Uterus (tissue), 4 donors: Measurements from ENCODE around the gene FN3KRP. TPM values are rescaled to one million over a fixed set of nuclear protein-coding genes. Genes with fewer than 3 reads are reported as not detected.

Experiments used
- DNase-seq, 2 donors: peaks; one replicate each; pipeline ENCODE4 v3.0.0-alpha.2; 2019 to 2020
- H3K27ac ChIP-seq, 2 donors: fragments of 200-600 bp; sonication (generic); 1 replicate in 1 of 2; 2 replicates in 1 of 2; pipeline ENCODE4 v1.5.1; 2016 to 2018
- H3K27me3 ChIP-seq, 2 donors: fragments of 200-600 bp; sonication (generic); one replicate each; pipeline ENCODE4 v1.5.1; 2018 to 2019; ENCODE audit warnings: control low read depth in 1 of 2
- H3K36me3 ChIP-seq, 2 donors: fragments of 200-600 bp; sonication (generic); one replicate each; pipeline ENCODE4 v1.5.1; 2019; ENCODE audit warnings: control low read depth in 1 of 2
- H3K4me1 ChIP-seq, 2 donors: fragments of 200-600 bp; sonication (generic); one replicate each; pipeline ENCODE4 v1.5.1; 2018 to 2019; ENCODE audit warnings: control low read depth in 1 of 2
- H3K4me3 ChIP-seq, 2 donors: fragments of 200-600 bp; sonication (generic); 1 replicate in 1 of 2; 2 replicates in 1 of 2; pipeline ENCODE4 v1.5.1; 2018 to 2019; ENCODE audit warnings: mild to moderate bottlenecking in 1 of 2
- H3K9me3 ChIP-seq, 2 donors: fragments of 200-600 bp; sonication (generic); one replicate each; pipeline ENCODE4 v1.5.1; 2019; ENCODE audit warnings: control low read depth in 1 of 2
- POLR2A ChIP-seq, 2 donors: fragments of 450-650 bp; IDR thresholded peaks; one replicate each; pipeline ENCODE4 v1.6.1; 2016; ENCODE audit warnings: antibody characterized with exemption in 2 of 2, mild to moderate bottlenecking in 1 of 2, moderate library complexity in 1 of 2
- intact Hi-C: fragments of 100-400 bp; cut with DNase I; formaldehyde crosslinking; loops from one replicate; pipeline ENCODE4 v1.15.1; 2023; ENCODE audit warnings: low total_unique reads
- total RNA-seq, 4 donors: library from RNA; depleted of rRNA in 3 of 4; stranded (reverse); fragments of >200 nt in 3 of 4; gene quantifications; one replicate each; pipeline versions ENCODE4 v1.1.0 to v1.2.4, GENCODE V29; 2014 to 2023
- TF ChIP-seq, protein P1 (sequence below), 4 experiments: fragments of 200-600 bp in 2 of 4; fragments of 450-650 bp in 2 of 4; sonication (generic) in 2 of 4; IDR thresholded peaks; one replicate each; pipeline ENCODE4 v1.5.1; 2016 to 2019; ENCODE audit warnings: antibody characterized with exemption in 4 of 4, mild to moderate bottlenecking in 2 of 4, moderate library complexity in 1 of 4
- donor health status: DM: yes; HTN: yes; CAD: no.

FN3KRP gene
- total RNA-seq, 4 donors from 2014 or later, result 1.2 to 97.6 (median 32.7) TPM

DNA sequence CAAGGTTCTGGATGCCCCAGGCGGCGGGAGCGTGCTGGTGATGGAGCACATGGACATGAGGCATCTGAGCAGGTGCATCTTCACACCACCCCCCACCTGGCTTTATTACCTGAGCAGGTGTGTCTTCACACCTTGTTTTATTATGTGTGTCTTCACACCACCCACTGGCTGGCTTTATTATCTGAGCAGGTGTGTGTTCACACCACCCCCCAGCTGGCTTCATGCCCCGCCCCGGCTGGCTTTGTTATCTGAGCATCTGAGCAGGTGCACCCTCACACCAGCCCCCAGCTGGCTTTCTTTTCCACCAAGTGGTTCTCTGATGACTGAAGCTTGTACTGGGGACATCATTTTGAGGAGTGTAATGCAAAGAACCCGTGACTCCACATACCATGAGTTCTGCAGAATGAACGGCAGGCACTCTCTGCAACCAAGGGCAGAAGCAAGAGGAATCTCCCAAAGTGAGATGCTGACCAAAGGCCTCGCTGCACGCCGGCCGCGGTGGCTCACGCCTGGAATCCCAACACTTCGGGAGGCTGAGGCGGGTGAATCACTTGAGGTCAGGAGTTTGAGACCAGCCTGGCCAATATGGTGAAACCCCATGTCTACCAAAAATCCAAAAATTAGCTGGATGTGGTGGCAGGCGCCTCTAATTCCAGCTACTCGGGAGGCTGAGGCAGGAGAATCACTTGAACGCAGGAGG lies 2.6 kb downstream of the FN3KRP start:
- Histone ChIP-seq H3K27me3 (no peaks in the 10 kb centered on the region), H3K36me3 (no peaks in the 10 kb centered on the region)
- intact Hi-C loops, result no loop called here

DNA sequence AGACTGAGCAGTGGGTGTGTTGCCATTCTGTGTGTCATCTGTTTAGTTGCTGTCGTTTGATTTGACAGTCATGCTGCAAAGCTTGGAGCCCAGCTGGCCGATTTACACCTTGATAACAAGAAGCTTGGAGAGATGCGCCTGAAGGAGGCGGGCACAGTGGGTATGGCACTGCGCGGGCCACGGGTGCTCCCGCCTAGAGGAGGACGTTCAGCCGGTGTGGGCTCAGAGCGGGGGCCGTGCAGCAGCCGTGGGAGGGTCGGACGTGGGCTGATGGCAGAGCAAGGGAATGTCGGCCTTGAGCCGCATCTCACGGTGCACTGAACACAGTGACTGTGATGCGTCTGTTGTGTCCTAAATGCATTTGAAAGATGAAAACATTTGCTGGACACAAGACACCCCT lies 3.7 kb downstream of the FN3KRP start:
- TF ChIP-seq, protein P1, sequence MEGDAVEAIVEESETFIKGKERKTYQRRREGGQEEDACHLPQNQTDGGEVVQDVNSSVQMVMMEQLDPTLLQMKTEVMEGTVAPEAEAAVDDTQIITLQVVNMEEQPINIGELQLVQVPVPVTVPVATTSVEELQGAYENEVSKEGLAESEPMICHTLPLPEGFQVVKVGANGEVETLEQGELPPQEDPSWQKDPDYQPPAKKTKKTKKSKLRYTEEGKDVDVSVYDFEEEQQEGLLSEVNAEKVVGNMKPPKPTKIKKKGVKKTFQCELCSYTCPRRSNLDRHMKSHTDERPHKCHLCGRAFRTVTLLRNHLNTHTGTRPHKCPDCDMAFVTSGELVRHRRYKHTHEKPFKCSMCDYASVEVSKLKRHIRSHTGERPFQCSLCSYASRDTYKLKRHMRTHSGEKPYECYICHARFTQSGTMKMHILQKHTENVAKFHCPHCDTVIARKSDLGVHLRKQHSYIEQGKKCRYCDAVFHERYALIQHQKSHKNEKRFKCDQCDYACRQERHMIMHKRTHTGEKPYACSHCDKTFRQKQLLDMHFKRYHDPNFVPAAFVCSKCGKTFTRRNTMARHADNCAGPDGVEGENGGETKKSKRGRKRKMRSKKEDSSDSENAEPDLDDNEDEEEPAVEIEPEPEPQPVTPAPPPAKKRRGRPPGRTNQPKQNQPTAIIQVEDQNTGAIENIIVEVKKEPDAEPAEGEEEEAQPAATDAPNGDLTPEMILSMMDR (IDR thresholded peaks at IDR 0.05), result no peak
- TF ChIP-seq POLR2A (IDR thresholded peaks at IDR 0.05), result no peak
- intact Hi-C loops, result no loop called here
- no peak overlapping the region for H3K4me3 ChIP-seq
- peaks cover 0 to 6% of the 10 kb centered on the region in 2 donors for H3K4me1 ChIP-seq
- no peak overlapping the region for H3K27ac ChIP-seq
- H3K9me3 ChIP-seq, result no peaks in the 10 kb centered on the region
- H3K36me3 ChIP-seq, result no peaks in the 10 kb centered on the region
- DNase-seq, result no peak
- no peaks in the 10 kb centered on the region for H3K27me3 ChIP-seq

More for the DNA sequence above, 2.6 kb downstream of the FN3KRP start:
- no peak for DNase-seq
- Histone ChIP-seq H3K27ac (no peak overlapping the region), H3K4me3 (no peak overlapping the region), H3K4me1 (peaks cover 0 to 6% of the 10 kb centered on the region in 2 donors), H3K9me3 (no peaks in the 10 kb centered on the region)
- TF ChIP-seq, protein P1 (IDR thresholded peaks at IDR 0.05), result no peak
- no peak for TF ChIP-seq POLR2A (IDR thresholded peaks at IDR 0.05)

DNA sequence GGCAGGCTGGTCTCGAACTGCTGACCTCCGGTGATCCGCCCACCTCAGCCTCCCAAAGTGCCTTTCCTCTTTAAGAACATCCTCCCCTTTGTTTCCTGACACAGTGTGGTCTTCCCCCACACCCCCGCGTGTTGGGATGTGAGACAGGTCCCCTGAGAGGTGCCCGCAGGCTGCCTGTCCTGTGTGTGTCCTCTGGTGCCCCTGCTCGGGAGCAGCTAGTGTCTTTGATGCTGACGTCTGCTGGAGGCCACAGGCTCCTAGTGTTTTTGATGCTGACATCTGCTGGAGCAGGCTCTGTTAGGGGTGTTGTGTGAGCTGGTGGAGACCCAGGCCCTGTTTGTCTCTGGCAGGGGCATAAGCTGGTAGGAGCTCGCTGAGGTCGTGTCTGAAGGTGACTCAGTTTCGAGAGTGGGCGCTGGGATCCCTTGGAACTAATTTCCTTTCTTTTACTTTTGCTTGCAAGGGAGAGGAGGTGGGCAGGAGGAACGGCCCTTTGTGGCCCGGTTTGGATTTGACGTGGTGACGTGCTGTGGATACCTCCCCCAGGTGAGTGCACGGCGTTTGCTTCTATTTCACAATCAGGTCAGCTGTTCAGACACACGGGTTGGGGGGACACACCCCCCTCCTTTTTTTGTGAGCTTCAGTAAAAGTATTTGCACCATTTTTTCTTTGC lies 6.0 kb downstream of the FN3KRP start:
- H3K9me3 ChIP-seq, result no peaks in the 10 kb centered on the region
- DNase-seq, result no peak
- no peaks in the 10 kb centered on the region for H3K27me3 ChIP-seq
- TF ChIP-seq, protein P1 (IDR thresholded peaks at IDR 0.05), result no peak
- TF ChIP-seq POLR2A (IDR thresholded peaks at IDR 0.05), result no peak
- no peak overlapping the region for H3K27ac ChIP-seq
- H3K4me1 ChIP-seq, result peaks cover 0 to 4% of the 10 kb centered on the region in 2 donors
- no peaks in the 10 kb centered on the region for H3K36me3 ChIP-seq
- intact Hi-C loops, result no loop called here
- H3K4me3 ChIP-seq, result no peak overlapping the region

DNA sequence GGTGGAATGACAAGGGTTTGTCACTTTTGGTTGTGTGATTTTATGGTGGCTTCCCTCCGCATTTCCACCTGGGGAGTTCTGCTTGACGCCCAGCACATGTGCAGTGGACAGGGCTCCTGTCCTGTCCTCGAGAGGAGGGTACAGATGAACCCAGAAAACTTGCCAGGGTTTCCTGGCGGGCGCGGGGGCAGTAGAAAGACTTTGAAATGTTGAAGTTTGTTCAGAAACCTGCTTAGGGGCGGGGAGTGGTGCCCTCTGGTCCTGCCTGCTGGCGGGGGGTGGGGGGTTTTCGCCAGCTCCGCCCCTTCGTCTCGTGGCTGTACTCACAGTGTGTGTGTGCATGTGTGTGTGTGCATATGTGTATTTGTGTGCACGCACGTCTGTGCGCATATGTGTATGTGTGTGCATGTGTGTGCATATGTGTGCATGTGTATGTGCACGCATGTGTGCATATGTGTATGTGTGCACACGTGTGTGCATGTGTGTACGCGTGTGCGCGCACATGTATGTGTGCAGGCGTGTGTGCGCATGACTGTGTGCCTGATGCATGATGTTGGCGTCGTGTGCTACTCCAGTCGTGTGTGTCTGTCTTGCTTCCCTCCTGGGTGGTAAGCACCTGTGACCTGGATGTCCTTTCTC lies 6.8 kb downstream of the FN3KRP start:
- TF ChIP-seq POLR2A (IDR thresholded peaks at IDR 0.05), result no peak
- TF ChIP-seq, protein P1 (IDR thresholded peaks at IDR 0.05), result no peak
- Histone ChIP-seq H3K36me3 (no peaks in the 10 kb centered on the region), H3K27ac (no peak overlapping the region), H3K27me3 (no peaks in the 10 kb centered on the region), H3K9me3 (no peaks in the 10 kb centered on the region), H3K4me3 (no peak overlapping the region), H3K4me1 (no peaks in the 10 kb centered on the region)
- intact Hi-C loops, result no loop called here
- DNase-seq, result no peak

DNA sequence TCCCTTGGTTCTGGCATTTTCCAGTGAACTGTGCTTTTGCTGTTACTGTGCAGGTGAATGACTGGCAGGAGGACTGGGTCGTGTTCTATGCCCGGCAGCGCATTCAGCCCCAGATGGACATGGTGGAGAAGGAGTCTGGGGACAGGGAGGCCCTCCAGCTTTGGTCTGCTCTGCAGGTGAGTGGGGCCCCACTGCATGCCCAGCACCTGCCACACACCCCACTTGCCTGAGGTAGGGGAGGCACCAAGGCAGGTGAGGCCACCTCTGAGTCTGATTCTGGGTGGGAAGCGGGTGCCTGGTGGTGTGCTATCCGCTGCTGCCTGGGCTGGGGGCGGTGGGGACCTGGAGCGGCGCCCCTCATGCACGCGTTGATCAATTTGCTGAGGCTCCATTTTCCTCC lies 9.9 kb downstream of the FN3KRP start:
- H3K4me1 ChIP-seq, result no peaks in the 10 kb centered on the region
- H3K9me3 ChIP-seq, result no peaks in the 10 kb centered on the region
- H3K36me3 ChIP-seq, result no peaks in the 10 kb centered on the region
- TF ChIP-seq, protein P1 (IDR thresholded peaks at IDR 0.05), result no peak
- TF ChIP-seq POLR2A (IDR thresholded peaks at IDR 0.05), result no peak
- H3K4me3 ChIP-seq, result no peak overlapping the region
- H3K27ac ChIP-seq, result no peak overlapping the region
- no peaks in the 10 kb centered on the region for H3K27me3 ChIP-seq
- intact Hi-C loops, result no loop called here
- DNase-seq, result no peak
